HG03064 (cell line): ENCODE measurements around the gene CBX8.

ENCODE experiments used
- ATAC-seq: cut with Tn5 transposase; IDR thresholded peaks from one replicate; pipeline ENCODE4 v1.9.1; 2021; ENCODE audit warnings: low read depth; ENCODE audit not compliant: unreplicated experiment

The CBX8 gene

DNA sequence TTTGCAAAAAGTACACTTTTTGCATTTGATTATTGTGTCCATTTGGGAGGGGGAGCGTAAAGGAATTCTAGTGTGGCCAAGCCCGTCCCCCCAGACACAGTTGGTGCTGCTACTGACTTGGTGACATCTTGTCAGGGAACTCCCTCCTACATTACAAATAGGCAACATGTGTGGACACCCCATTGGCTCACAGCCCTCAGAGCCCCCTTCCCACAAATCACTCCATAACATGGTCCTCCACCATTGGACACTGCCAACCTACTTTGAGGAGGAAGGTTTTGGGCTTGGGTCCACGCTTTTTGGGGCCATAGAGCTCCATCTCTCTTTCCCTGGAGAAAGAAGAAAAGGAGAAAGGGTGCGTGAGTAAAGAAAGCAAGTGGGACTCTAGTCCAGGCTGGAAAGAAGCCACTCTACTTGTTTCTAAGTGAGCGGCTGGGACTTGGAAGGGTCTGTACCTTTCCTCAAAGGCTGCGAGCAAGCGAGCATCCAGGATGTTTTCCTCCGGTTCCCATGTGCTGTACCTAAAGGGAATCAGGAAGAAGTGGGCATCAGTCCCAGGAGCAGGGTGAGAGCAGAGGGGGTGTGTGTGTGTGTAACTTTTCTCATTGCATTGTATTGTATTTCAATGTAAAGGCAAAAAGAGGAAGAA, 958 bp downstream of the CBX8 start:
- ATAC-seq = no peak

DNA sequence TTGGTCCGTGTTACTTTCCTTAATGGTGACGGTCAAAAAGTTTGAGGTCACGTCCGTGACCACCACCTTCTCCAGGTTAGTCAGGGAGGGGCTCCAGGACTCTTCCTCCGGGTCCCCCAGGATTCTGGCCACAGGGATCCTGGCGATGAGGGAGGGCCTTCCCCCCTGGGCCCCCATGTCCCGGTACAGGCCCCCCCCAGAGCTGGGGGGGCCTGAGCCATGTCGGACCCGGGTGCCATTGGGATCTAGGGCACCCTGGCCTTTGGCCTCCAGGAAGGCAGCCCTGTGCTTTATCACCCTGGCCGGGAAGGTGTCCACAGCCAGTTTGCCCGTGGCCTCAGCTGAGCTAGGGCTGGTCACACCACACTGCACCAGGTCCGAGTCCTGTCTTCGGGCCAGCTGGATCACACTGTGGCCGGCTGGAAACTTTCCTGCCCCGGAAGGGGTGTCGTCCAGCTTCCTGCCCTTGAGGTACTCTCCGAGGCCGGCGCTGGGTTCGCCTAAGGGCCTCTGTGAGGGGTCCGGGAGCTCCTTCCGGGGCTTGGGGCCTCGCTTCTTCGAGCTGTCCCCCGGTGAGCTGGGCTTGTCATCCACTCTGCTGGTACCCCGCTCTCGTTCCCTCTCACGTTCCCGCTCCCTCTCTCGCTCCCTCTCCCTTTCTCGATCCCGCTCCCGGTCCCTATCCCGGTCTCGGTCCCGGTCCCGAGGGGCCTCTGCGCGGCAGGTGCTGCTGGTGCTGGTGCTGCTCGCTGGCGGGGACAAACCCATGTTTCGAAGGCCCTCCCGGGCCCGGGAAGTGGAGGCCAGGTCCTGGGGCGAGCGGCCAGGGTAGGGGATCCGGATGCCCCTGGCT, 2.0 kb downstream of the CBX8 start:
- ATAC-seq = no peak

- no peak for ATAC-seq
Measured at GRCh38 chr17:79793924-79794304, 3.0 kb downstream of the CBX8 start.

DNA sequence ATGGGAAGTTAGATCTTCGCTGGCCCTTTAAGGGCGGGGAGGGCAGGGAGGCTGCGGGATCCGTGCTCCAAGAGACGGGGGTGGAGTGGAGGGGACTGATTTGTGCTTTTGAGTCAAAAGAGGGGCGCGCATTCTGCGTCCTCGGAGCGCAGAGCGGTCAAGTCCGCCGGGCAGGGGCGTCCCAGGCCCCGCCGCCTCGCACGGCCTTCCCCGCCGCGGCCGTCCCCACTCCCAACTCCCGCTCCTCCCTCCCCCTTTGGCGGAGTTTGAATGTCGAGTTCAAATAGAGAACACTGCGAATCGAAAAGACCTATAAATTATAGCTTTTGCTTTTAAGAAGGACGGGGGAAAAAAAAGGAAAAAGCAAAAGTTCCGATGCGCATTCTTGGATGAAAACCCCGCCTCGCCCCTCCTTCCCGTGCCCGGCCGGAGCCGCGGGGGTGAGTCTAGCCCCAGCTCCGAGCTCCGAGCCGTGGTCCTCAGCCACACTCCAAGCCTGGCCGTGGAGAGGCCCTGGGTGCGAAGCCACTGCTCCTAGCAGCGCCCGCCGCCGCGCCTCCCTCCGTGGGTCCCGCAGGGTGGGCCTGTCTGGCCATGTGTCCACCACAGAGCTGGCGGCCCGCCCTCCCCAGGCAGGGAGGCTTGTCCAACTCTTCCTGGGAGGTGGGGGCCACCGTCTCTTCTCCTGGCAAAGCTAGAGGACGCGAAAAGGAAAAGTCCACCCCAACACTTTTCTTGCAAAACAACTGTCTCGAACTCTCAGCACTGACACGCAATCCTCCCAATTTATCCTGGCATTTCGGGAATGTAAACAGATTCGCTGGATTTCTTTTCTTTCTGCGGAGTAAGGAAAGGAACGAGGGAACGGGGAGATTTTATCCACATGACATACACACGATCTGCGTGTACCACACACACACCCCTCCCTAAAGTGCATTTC, 3.6 kb downstream of the CBX8 start:
- ATAC-seq = no peak

DNA sequence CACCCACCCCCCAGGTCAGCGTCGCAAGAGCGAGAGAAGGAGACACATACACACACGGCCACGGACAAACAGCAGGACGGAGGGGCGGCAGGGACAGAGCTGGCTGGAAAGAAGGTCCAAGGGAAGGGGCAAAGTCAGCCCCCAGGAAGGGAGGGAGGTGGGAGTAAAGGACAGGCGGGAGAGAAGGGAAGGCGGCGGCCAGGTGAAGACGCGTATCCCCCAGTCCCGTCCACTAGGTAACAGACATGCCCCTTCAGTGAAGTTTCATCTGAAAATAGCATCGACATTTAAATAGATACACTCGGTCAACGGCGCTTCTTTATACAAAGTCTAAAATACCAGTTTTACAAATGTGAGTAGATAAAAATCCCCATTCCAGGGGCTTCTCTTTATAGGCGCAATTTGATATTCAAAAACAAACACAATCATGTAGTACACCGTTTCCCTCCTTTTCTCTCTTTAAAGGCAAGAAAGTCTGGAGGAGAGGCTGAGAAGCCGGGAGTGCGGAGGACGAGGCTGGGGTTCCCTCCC, 4.5 kb downstream of the CBX8 start:
- ATAC-seq = no peak

- no peak for ATAC-seq
Measured at GRCh38 chr17:79791735-79792161, 5.1 kb downstream of the CBX8 start.

GRCh38 chr17:79790805-79791734, 5.8 kb downstream of the CBX8 start:
- ATAC-seq = no peak

DNA sequence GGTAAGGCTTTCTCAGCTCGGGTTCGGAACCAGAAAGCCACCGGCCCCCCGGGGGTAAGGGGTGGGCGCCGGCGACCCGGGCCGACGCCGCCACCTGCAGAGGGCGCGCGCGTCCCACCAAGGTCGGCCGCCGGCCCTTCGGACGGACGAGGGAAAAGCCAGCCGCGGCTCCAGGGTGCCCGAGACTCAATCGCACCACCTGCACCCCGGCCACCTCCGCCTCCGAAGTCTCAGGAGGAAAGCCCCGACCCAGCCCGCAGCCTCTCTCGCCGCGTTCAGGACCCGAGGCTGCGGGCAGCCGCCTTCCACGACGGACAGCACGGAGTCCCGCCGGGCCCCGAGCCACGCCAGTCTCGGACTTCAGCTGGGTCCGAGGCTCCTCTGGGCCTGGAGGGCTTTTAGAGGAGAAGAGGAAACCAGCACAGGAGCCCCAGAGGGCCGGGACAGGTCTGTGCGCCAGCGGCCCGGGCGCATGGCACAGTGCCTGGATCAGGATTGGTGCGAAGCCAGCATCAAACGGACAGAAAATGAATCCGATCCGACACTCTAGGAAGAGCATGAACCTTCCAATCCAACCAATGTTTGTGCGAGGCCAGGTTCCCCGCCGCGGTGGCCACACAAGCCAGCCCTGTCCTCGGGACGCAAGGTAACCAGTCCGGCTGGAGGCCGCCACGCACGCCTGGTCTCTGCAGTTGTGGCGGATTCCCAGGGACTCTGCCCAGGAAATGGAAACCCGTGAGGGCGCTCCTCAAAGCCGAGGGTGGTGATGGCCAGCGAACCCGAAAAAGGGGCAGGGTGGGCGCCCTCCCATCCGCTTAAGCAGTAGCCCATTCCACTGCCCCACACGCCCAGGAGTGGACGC, 6.7 kb downstream of the CBX8 start:
- no peak for ATAC-seq

DNA sequence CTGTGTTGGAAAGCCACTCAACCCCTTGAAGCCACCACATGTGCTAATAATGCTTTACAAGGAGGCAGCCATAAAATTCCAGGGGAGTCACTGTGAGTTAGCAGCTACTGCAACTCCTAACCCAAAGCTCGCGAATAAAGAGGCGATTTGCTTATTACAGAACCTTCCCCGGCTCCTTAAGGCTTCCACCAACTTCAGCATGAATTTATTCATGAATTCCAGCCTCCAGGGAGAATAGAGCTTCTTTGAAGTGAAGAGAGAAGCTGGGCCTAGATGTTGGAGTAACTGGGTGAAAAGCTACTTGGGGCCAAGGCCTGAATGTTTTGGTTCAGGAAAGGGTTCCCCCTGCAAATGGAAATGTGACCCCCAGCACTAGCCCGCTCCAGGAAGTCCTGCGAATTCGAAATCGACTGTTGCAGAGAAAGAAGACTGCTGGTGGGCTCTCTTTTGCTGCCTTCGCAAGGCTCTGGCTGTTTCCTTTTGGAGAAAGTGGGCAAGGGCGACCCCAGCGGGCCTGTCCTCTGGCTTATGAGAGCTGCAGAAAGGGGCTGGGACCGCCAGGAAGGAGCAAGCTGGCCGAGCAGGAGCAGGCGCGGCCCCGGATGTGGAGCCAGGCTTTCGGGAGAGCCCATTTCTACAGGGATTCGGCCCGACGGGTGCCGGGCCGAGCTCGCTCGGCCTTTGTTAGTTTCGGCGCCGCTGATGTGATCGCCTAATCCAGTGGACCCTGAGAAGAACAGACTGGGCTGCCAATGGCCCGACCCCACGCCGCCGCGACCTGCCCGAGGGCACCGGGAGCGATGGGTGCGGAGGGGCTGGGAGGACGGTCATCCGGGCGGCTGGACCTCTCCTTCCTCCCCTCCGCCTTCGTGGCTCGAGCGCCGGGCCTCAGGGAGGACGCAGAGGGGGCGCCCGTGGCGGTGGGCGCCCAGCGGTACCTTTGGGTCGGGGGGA, 7.6 kb downstream of the CBX8 start:
- ATAC-seq = no peak

GRCh38 chr17:79788455-79788854, 8.4 kb downstream of the CBX8 start:
- ATAC-seq = no peak

DNA sequence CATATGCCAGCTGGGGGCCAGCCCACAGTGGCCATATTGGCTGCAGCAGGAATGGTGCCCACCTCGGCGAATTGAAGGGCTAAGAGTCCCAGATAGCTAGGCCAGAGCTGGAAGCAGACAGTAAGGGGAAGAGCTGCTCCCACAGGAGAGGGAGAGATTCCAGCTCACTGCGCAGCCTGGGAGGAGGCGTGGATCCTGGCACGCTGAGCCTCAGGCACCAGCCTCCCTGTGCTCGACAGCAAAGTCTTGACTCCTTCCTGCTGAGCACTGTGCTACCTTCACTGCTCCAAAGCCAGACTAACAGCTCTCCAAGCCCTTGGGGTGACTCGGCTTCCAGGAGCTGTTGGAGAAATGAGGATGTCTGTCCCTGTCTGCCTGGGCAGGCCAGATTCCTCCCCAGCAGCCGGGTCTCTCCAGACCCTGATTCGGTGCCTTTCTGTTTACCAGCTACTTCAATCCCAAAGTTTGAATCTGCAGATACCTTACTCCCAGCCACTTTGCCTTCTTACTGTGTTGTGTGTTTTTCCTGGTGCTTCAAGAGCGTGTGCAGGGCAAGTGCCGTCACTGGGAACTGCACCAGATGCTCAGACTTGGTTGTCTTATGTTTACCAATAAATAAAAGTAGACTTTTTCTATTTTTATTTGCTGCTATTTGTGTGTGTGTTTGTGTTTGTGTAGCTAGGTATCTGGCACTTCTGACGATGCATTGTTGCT, 9.8 kb downstream of the CBX8 start:
- no peak for ATAC-seq

DNA sequence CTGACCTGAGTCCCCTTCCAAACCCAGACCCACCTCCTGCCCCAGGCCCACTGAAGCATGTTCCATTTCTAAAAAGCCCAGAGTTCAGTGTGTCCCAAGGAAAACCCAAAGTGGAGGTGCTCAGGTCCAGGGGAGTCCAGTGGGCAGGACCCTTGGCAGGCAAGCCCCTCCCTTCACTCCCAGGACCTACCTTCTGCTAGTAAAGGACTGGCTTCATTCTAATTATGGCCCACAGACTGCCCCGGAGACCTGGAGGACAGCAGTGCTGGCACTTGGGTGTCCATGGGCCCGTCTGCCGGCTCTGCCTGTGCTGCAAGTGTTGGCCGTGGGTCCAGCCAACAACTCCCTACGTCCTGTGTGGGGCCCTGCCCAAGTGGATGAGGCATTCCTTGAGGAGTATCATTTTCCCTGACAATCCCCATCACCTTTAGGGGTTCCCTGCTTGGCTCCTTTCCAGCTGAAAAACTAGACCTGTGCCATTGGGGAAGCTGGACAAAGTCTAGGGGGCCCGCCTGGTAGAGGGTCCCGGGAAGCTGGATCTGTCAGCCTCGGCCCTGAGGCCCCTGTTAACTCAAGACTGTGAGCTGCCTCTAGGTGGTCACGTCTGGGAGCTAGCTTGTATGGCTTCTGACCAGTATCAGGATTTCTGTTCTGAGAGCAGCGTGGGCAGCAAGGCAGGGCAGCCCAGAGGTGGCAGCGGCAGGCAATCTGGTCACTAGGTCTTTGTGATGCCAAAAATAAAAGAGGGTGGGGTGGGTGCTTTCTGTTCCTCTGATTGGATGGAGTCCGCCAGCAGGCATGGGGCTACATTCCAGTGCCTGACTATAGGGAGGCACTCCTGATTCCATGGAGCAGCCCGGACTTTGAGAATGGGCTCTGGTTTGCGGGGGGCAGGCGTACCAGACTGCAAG, 10.7 kb downstream of the CBX8 start:
- ATAC-seq = no peak

GRCh38 chr17:79785017-79785899, 11.6 kb downstream of the CBX8 start:
- ATAC-seq = no peak

DNA sequence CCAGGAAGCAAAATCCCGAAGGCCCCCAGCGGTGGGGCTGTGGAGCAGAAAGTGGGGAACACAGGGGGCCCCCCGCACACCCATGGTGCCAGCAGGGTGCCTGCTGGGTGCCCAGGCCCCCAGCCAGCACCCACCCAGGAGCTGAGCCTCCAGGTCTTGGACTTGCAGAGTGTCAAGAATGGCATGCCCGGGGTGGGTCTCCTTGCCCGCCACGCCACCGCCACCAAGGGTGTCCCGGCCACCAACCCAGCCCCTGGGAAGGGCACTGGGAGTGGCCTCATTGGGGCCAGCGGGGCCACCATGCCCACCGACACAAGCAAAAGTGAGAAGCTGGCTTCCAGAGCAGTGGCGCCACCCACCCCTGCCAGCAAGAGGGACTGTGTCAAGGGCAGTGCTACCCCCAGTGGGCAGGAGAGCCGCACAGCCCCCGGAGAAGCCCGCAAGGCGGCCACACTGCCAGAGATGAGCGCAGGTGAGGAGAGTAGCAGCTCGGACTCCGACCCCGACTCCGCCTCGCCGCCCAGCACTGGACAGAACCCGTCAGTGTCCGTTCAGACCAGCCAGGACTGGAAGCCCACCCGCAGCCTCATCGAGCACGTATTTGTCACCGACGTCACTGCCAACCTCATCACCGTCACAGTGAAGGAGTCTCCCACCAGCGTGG, 12.4 kb downstream of the CBX8 start:
- ATAC-seq = no peak

GRCh38 chr17:79783891-79784290, 13.0 kb downstream of the CBX8 start:
- ATAC-seq = no peak
